Measurements from ENCODE around the gene PRKACA. TPM values are rescaled to one million over a fixed set of nuclear protein-coding genes. Genes with fewer than 3 reads are reported as not detected.
A peak's percentile ranks its signal among the peaks of the same experiment; 100 is the strongest.

Gene PRKACA
- total and polyA plus RNA-seq, 4 experiments from 2014 or later, result 0.42 to 51.7 (median 25.6) TPM

GRCh38 chr19:14096272-14096992 lies 21.1 kb downstream of the PRKACA start:
- Histone ChIP-seq H3K4me3 (ENCODE audit: low read length in 2 of 2) (no peak overlapping the region), H3K36me3 (ENCODE audit: insufficient read depth, low read length) (peaks cover 24% of the 10 kb centered on the region), H3K27me3 (ENCODE audit: insufficient read depth, low read length) (no peaks in the 10 kb centered on the region), H3K9me3 (ENCODE audit: control insufficient read depth in 1 of 2, low read length in 2 of 2) (peaks cover 0 to 5% of the 10 kb centered on the region in 2 donors), H3K4me1 (ENCODE audit: insufficient read depth, low read length) (peaks cover 8% of the 10 kb centered on the region), H3K27ac (ENCODE audit: low read depth, low read length) (no peak overlapping the region)
- ChIA-PET POLR2A (ENCODE audit: partially characterized antibody) (interaction anchor here (0.5 to 0.7 kb wide), 2 partner anchors 15 to 21 kb away, joined by 3 to 4 read pairs; no protein-coding TSS in a partner anchor), CTCF (ENCODE audit: partially characterized antibody) (interaction anchor here (1.0 to 1.4 kb wide), 2 partner anchors 24 to 40 kb away, joined by 3 to 4 read pairs; partner anchors contain the start of genes ASF1B and MISP3)
- H3K9me3 Mint-ChIP-seq, result peaks cover 0 to 16% (median 0%) of the 10 kb centered on the region in 8 donors
- peaks cover 11 to 31% of the 10 kb centered on the region in 2 donors for H3K36me3 Mint-ChIP-seq
- intact Hi-C loops (cut with micrococcal nuclease), result no loop called here
- peaks cover 5 to 19% (median 11%) of the 10 kb centered on the region in 4 donors for H3K4me1 Mint-ChIP-seq
- H3K27me3 Mint-ChIP-seq, result peaks cover 0 to under 1% of the 10 kb centered on the region in 2 donors
- no peak for DNase-seq
- H3K27ac Mint-ChIP-seq, result no peak overlapping the region
- no peak overlapping the region for H3K4me3 Mint-ChIP-seq

- H3K9me3 Mint-ChIP-seq, result peaks cover 0 to 17% (median 0%) of the 10 kb centered on the region in 8 donors
- H3K4me1 Mint-ChIP-seq, result peaks cover 5 to 21% (median 12%) of the 10 kb centered on the region in 4 donors
- H3K27me3 Mint-ChIP-seq, result peaks cover 0 to 2% of the 10 kb centered on the region in 2 donors
- H3K27me3 ChIP-seq (ENCODE audit: insufficient read depth, low read length), result no peaks in the 10 kb centered on the region
- peaks cover 0 to 5% of the 10 kb centered on the region in 2 donors for H3K9me3 ChIP-seq (ENCODE audit: control insufficient read depth in 1 of 2, low read length in 2 of 2)
- peak overlapping the region in 3 of 7 donors; percentile 51 to 84 (median 65) for H3K27ac Mint-ChIP-seq
- H3K4me1 ChIP-seq (ENCODE audit: insufficient read depth, low read length), result peaks cover 8% of the 10 kb centered on the region
- POLR2A ChIA-PET (ENCODE audit: partially characterized antibody), result interaction anchor here (0.6 to 4.1 kb wide), 3 partner anchors 13 to 42 kb away, joined by 3 to 25 read pairs (median 4); partner anchors contain the start of gene ASF1B
- H3K4me3 Mint-ChIP-seq, result peak overlapping the region in 1 of 8 donors; percentile 57
- CTCF ChIA-PET (ENCODE audit: partially characterized antibody), result interaction anchor here (1.7 kb wide), 1 partner anchor 21 kb away, joined by 5 read pairs; no protein-coding TSS in a partner anchor
- no peak overlapping the region for H3K4me3 ChIP-seq (ENCODE audit: low read length in 2 of 2)
- intact Hi-C loops (cut with micrococcal nuclease), result loop anchor here (5.0 kb wide), 1 partner anchor 112 kb away; the partner anchor contains the start of gene ADGRL1
- no peak for DNase-seq
- H3K36me3 ChIP-seq (ENCODE audit: insufficient read depth, low read length), result peaks cover 12% of the 10 kb centered on the region
- peaks cover 8 to 27% of the 10 kb centered on the region in 2 donors for H3K36me3 Mint-ChIP-seq
- H3K27ac ChIP-seq (ENCODE audit: low read depth, low read length), result no peak overlapping the region
Observed at GRCh38 chr19:14094854-14095253, 22.7 kb downstream of the PRKACA start.

- Histone ChIP-seq H3K4me1 (ENCODE audit: insufficient read depth, low read length) (peaks cover 14% of the 10 kb centered on the region), H3K27me3 (ENCODE audit: insufficient read depth, low read length) (no peaks in the 10 kb centered on the region), H3K36me3 (ENCODE audit: insufficient read depth, low read length) (peaks cover 12% of the 10 kb centered on the region), H3K9me3 (ENCODE audit: control insufficient read depth in 1 of 2, low read length in 2 of 2) (peaks cover 0 to 5% of the 10 kb centered on the region in 2 donors), H3K27ac (ENCODE audit: low read depth, low read length) (no peak overlapping the region), H3K4me3 (ENCODE audit: low read length in 2 of 2) (no peak overlapping the region)
- Mint-ChIP-seq H3K9me3 (peaks cover 0 to 17% (median 0%) of the 10 kb centered on the region in 8 donors), H3K36me3 (peaks cover 12 to 31% of the 10 kb centered on the region in 2 donors), H3K27me3 (peaks cover 0 to 2% of the 10 kb centered on the region in 2 donors), H3K27ac (peak overlapping the region in 6 of 7 donors; percentile 2 to 84 (median 68)), H3K4me3 (peak overlapping the region; percentile 34 to 81 (median 65)), H3K4me1 (peaks cover 10 to 28% (median 19%) of the 10 kb centered on the region in 4 donors)
- ChIA-PET CTCF (ENCODE audit: partially characterized antibody) (interaction anchor here (0.6 to 1.8 kb wide), 3 partner anchors 21 to 43 kb away, joined by 3 to 6 read pairs (median 4); partner anchors contain the start of gene ASF1B), POLR2A (ENCODE audit: partially characterized antibody) (interaction anchor here (0.9 to 4.1 kb wide), 7 partner anchors 10 to 319 kb away, joined by 3 to 25 read pairs (median 4); partner anchors contain the start of genes ASF1B and PRKACA)
- intact Hi-C loops (cut with micrococcal nuclease), result loop anchor here (5.0 kb wide), 1 partner anchor 114 kb away; the partner anchor contains the start of gene ADGRL1
- no peak for DNase-seq
Observed at GRCh38 chr19:14093117-14093823, 24.3 kb downstream of the PRKACA start.

- Histone ChIP-seq H3K36me3 (ENCODE audit: insufficient read depth, low read length) (peaks cover 6% of the 10 kb centered on the region), H3K27me3 (ENCODE audit: insufficient read depth, low read length) (no peaks in the 10 kb centered on the region), H3K4me3 (ENCODE audit: low read length in 2 of 2) (peak overlapping the region; percentile 86 to 88), H3K9me3 (ENCODE audit: control insufficient read depth in 1 of 2, low read length in 2 of 2) (peaks cover 0 to 5% of the 10 kb centered on the region in 2 donors), H3K4me1 (ENCODE audit: insufficient read depth, low read length) (peaks cover 14% of the 10 kb centered on the region), H3K27ac (ENCODE audit: low read depth, low read length) (peak overlapping the region; percentile 72)
- peaks cover 0 to 17% (median 0%) of the 10 kb centered on the region in 8 donors for H3K9me3 Mint-ChIP-seq
- H3K36me3 Mint-ChIP-seq, result peaks cover 7 to 24% of the 10 kb centered on the region in 2 donors
- intact Hi-C loops (cut with micrococcal nuclease), result loop anchor here (1.0 to 5.0 kb wide), 5 partner anchors 19 to 212 kb away; partner anchors contain the start of genes ADGRL1, DCAF15 and MISP3
- H3K4me1 Mint-ChIP-seq, result peaks cover 10 to 28% (median 21%) of the 10 kb centered on the region in 4 donors
- POLR2A ChIA-PET (ENCODE audit: partially characterized antibody), result interaction anchor here (0.9 to 4.1 kb wide), 11 partner anchors 9 to 211 kb away, joined by 3 to 25 read pairs (median 3); partner anchors contain the start of genes ASF1B, IL27RA, PRKACA and RFX1
- CTCF ChIA-PET (ENCODE audit: partially characterized antibody), result interaction anchor here (1.5 kb wide), 2 partner anchors 10 to 18 kb away, joined by 4 to 5 read pairs; no protein-coding TSS in a partner anchor
- H3K27ac Mint-ChIP-seq, result peak overlapping the region; percentile 95 to 100 (median 99)
- no peak for DNase-seq
- peaks cover 0 to 2% of the 10 kb centered on the region in 2 donors for H3K27me3 Mint-ChIP-seq
- H3K4me3 Mint-ChIP-seq, result peak overlapping the region; percentile 99 to 100 (median 100)
Observed at GRCh38 chr19:14091813-14092462, 25.6 kb downstream of the PRKACA start.

GRCh38 chr19:14091081-14091812 lies 26.3 kb downstream of the PRKACA start:
- intact Hi-C loops (cut with micrococcal nuclease), result loop anchor here (1.0 to 5.0 kb wide), 5 partner anchors 18 to 211 kb away; partner anchors contain the start of genes ADGRL1, DCAF15 and MISP3
- H3K27ac Mint-ChIP-seq, result peak overlapping the region; percentile 95 to 100 (median 99)
- H3K9me3 Mint-ChIP-seq, result peaks cover 0 to 17% (median 0%) of the 10 kb centered on the region in 8 donors
- peak overlapping the region; percentile 99 to 100 (median 100) for H3K4me3 Mint-ChIP-seq
- H3K27me3 ChIP-seq (ENCODE audit: insufficient read depth, low read length), result no peaks in the 10 kb centered on the region
- ChIA-PET CTCF (ENCODE audit: partially characterized antibody) (interaction anchor here (1.5 kb wide), 2 partner anchors 10 to 18 kb away, joined by 4 to 5 read pairs; no protein-coding TSS in a partner anchor), POLR2A (ENCODE audit: partially characterized antibody) (interaction anchor here (0.9 to 4.1 kb wide), 11 partner anchors 9 to 211 kb away, joined by 3 to 25 read pairs (median 3); partner anchors contain the start of genes ASF1B, IL27RA, PRKACA and RFX1)
- H3K9me3 ChIP-seq (ENCODE audit: control insufficient read depth in 1 of 2, low read length in 2 of 2), result peaks cover 0 to 5% of the 10 kb centered on the region in 2 donors
- peak overlapping the region; percentile 86 to 88 for H3K4me3 ChIP-seq (ENCODE audit: low read length in 2 of 2)
- peaks cover 10 to 28% (median 21%) of the 10 kb centered on the region in 4 donors for H3K4me1 Mint-ChIP-seq
- H3K4me1 ChIP-seq (ENCODE audit: insufficient read depth, low read length), result peaks cover 14% of the 10 kb centered on the region
- H3K27me3 Mint-ChIP-seq, result peaks cover 0 to 2% of the 10 kb centered on the region in 2 donors
- H3K36me3 Mint-ChIP-seq, result peaks cover 4 to 19% of the 10 kb centered on the region in 2 donors
- peak overlapping the region; percentile 72 for H3K27ac ChIP-seq (ENCODE audit: low read depth, low read length)
- peak; percentile 79 to 84 (median 80) for DNase-seq
- no peaks in the 10 kb centered on the region for H3K36me3 ChIP-seq (ENCODE audit: insufficient read depth, low read length)
